Muscle layer of colon (tissue), 2 donors: ENCODE measurements around the gene SETD1B.
A peak's percentile ranks its signal among the peaks of the same experiment; 100 is the strongest.
"Not testable (repeated sequence)": the region's sequence is repeated elsewhere in the genome, so short reads cannot be mapped to it uniquely, and the experiment has no call there.

ENCODE experiments used
- H3K27ac ChIP-seq: one replicate; pipeline ENCODE4 v1.7.0; 2013; ENCODE audit warnings: low read depth, mild to moderate bottlenecking, low read length, moderate library complexity
- H3K27me3 ChIP-seq, 2 donors: one replicate each; pipeline ENCODE4 v1.7.0; 2013; ENCODE audit warnings: low read length in 2 of 2, mild to moderate bottlenecking in 2 of 2; ENCODE audit not compliant: insufficient read depth in 2 of 2, control insufficient read depth in 1 of 2
- H3K36me3 ChIP-seq: one replicate; pipeline ENCODE4 v1.7.0; 2013; ENCODE audit warnings: mild to moderate bottlenecking, low read length; ENCODE audit not compliant: insufficient read depth
- H3K4me1 ChIP-seq: one replicate; pipeline ENCODE4 v1.7.0; 2013; ENCODE audit warnings: mild to moderate bottlenecking, low read length; ENCODE audit not compliant: insufficient read depth
- H3K4me3 ChIP-seq, 2 donors: one replicate each; pipeline ENCODE4 v1.7.0; 2013; ENCODE audit warnings: low read length in 2 of 2, low read depth in 1 of 2, mild to moderate bottlenecking in 1 of 2, moderate library complexity in 1 of 2
- H3K9ac ChIP-seq: one replicate; pipeline ENCODE4 v1.7.0; 2013; ENCODE audit warnings: low read length
- H3K9me3 ChIP-seq: one replicate; pipeline ENCODE4 v1.7.0; 2013; ENCODE audit warnings: mild to moderate bottlenecking, low read length
- donor health status: abdominal sarcoma.
- donor health status: Adenocarcinoma of cecum.

The SETD1B gene

DNA sequence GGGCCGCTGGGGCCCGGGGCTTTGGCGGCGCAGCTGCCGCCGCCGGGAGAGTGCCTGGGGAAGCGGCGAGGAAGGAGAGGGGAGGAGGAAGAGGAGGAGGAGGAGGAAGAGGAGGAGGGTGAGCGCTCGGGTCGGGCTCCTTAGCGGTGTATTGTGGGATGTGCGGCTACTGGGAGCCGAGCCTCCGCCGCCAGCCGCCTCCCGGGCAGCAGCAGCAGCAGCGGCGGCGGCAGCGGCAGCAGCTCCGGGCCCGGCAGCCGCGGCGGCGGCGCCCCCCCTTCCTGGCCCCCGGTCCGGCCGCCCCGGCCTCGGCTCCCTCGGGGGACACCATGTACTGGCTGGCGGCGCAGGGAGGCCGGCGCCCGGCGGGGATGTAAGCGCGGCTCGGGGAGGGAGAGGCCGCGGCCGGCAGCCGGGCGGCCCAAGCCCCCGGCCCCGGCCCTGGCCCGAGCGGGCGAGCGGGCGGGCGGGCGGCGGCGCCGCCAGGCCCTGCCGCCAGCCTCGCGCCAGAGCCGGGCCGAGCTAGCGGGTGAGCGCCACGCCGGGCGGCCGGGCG, at the start of gene SETD1B:
SETD1B (plus strand) TSS at position 149 of the 556 bp plus-strand sequence. CDS start 729 bp downstream, outside the sequence.
- H3K36me3 ChIP-seq, result peaks cover 6% of the 10 kb centered on the region
- H3K9ac ChIP-seq, result peak within 1 kb of the TSS; percentile 86
- H3K4me3 ChIP-seq, result peak within 1 kb of the TSS; percentile 75 to 87
- no peaks in the 10 kb centered on the region for H3K9me3 ChIP-seq
- no peaks in the 10 kb centered on the region for H3K27me3 ChIP-seq
- H3K27ac ChIP-seq, result peak within 1 kb of the TSS; percentile 93
- peaks cover 22% of the 10 kb centered on the region for H3K4me1 ChIP-seq

DNA sequence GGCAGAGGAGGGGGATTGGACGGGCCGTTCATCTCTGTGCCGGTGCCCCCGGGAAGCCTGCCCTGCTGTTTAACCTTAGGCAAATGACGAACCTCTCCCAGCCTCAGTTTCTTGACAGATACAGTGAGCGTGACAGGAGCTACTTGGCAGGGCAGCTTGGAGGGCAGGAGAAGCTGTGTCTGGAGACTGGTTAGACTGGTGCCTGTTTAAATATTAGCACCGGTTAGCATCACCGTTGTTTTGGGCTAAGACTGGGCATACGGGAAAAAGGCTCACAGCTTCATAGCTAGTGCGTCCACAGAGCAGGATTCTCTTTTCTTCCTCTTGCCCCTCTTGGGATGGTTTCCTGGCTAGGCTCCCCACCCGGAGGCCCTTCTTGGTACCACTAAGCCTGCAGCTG, 49.0 kb upstream of the SETD1B start:
- Histone ChIP-seq H3K36me3 (peaks cover 5% of the 10 kb centered on the region), H3K9me3 (no peaks in the 10 kb centered on the region), H3K27me3 (no peaks in the 10 kb centered on the region), H3K4me1 (peaks cover 12% of the 10 kb centered on the region), H3K27ac (peak overlapping the region; percentile 57), H3K9ac (no peak overlapping the region), H3K4me3 (no peak overlapping the region)

DNA sequence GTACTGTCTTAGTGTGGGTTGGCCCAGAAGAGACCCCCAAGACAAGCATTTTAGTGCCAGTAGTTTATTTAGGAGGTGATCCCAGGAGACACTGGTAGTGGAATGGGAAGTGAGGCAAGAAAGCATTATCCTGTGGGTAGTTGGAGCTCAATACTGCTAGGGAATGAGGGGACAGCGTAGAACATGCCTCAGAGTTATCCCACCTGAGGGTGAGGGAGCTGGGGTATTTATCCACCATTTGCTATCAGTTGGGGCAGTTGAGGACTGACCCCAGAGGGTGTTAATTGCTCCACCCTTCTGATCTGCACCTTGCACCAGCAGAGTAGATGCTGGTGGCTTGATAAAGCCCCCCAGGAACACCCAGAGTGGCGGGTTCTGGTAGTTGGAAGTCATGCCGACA, 48.2 kb upstream of the SETD1B start:
- Histone ChIP-seq H3K4me3 (no peak overlapping the region), H3K27ac (no peak overlapping the region), H3K4me1 (peaks cover 12% of the 10 kb centered on the region), H3K9ac (no peak overlapping the region), H3K9me3 (no peaks in the 10 kb centered on the region), H3K36me3 (peaks cover under 1% of the 10 kb centered on the region), H3K27me3 (no peaks in the 10 kb centered on the region)

DNA sequence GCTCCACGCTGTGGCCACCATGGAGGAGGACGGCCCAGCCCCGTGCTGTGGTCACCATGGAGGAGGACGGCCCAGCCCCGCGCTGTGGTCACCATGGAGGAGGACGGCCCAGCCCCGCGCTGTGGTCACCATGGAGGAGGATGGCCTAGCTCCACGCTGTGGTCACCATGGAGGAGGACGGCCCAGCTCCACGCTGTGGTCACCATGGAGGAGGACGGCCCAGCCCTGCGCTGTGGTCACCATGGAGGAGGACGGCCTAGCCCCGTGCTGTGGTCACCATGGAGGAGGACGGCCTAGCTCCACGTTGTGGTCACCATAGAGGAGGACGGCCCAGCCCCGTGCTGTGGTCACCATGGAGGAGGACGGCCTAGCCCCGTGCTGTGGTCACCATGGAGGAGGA, 45.3 kb upstream of the SETD1B start:
- H3K27me3 ChIP-seq, result not testable (repeated sequence)

DNA sequence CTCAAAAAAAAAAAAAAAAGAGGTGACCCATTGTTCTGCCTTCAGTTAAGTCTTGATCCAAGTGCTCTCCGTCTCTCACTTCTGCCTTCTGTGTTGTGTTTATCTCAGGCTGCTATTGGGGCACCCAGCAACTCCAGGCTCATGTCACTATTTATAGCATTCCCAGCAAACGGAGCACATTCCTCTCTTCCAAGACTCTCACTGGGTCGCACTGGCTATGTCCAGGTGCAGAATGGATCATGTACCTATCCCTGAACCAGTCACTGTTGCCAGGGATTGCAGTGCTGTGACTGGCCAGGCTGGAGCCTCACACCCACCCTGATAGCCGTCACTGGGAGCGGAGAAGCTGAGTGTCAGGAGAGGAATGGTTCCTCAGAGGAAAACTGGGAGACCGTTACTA, 41.5 kb upstream of the SETD1B start:
- Histone ChIP-seq H3K36me3 (no peaks in the 10 kb centered on the region), H3K4me1 (peaks cover 16% of the 10 kb centered on the region), H3K27ac (peak overlapping the region; percentile 58), H3K9me3 (no peaks in the 10 kb centered on the region), H3K9ac (no peak overlapping the region), H3K4me3 (peak overlapping the region in 1 of 2 donors; percentile 3), H3K27me3 (no peaks in the 10 kb centered on the region)

More for the DNA sequence above, 45.3 kb upstream of the SETD1B start:
- not testable (repeated sequence) for H3K27ac ChIP-seq, H3K36me3 ChIP-seq, H3K9ac ChIP-seq, H3K9me3 ChIP-seq, H3K4me3 ChIP-seq
- H3K4me1 ChIP-seq, result peaks cover 20% of the 10 kb centered on the region

DNA sequence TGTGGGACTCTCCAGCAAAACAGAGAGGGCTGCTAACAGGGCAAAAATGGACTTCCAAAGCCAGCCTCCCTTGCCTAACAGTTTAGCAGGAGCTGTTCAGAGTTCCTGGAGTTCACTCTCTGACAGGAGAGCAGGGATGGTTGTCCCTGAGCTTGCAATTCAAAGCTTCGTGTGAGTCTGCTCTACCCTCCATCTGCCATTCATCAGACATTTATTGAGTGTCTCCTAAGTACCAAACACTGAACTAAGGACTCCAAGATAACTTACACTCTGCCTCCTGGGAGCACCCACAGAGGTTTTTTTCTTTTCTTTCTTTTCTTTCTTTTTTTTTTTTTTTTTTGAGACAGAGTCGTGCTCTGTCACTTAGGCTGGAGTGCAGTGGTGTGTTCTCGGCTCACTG, 39.0 kb upstream of the SETD1B start:
- H3K4me1 ChIP-seq, result peaks cover 34% of the 10 kb centered on the region
- no peaks in the 10 kb centered on the region for H3K27me3 ChIP-seq
- no peaks in the 10 kb centered on the region for H3K36me3 ChIP-seq
- H3K4me3 ChIP-seq, result no peak overlapping the region
- H3K9me3 ChIP-seq, result no peaks in the 10 kb centered on the region
- H3K27ac ChIP-seq, result no peak overlapping the region
- H3K9ac ChIP-seq, result no peak overlapping the region

DNA sequence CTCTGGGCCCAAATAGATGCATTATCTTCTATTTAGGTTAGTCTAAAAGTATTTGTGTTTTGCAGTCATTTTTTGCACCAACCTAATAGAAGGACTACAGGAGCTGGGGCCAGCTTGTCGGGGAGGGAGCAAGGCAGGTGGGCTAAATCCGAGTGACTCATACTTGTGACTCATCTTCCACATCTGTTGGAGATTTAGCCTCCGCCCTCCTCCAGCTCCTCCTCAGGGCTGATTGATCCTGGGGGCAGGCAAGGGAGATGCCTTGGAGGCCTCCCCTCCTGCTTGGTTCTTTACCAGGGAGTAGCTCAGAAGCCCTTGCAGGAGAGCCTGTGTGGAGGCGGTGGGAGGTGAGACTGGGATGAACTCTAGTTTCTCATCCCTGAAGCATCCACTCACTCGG, 38.2 kb upstream of the SETD1B start:
- Histone ChIP-seq H3K9ac (no peak overlapping the region), H3K4me3 (no peak overlapping the region), H3K9me3 (no peaks in the 10 kb centered on the region), H3K36me3 (no peaks in the 10 kb centered on the region), H3K27me3 (no peaks in the 10 kb centered on the region), H3K4me1 (peaks cover 34% of the 10 kb centered on the region), H3K27ac (no peak overlapping the region)

DNA sequence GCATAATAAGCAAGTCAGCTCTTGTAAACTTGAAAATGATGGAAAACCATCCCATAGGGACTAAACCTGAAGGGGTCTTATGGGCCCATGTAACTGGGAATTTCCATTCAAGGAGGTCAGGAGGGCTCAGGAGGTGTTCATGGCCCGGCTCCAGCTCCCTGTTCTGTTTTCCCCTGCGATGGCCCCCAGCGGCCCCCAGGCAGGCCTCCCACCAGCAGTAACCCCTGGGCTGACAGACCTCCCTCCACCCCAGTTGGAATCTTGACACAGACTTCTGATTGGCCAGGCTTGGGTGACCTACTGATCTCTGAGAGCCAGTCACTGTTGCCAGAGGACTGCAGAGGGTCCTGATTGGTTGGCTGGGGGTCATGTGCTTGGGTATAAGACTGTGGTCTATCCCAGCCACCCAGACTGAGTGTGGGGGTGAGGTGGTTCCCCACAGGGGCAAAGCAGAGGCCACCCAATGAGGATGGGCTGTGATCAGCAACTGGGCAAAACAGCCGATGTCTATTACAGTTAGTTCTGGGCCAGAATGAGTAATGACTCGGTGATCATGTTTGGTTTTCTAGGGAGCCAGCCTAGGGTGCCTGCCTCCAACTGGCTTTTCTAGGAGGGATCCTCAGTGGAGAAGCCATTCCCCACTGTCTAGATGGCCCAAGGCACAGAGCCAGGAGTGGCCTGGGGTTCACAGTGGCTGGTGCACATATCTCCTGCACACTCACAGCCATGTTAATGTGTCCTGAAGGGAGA, 37.3 kb upstream of the SETD1B start:
- Histone ChIP-seq H3K27ac (peak overlapping the region; percentile 35), H3K9ac (no peak overlapping the region), H3K4me1 (peaks cover 34% of the 10 kb centered on the region), H3K4me3 (no peak overlapping the region), H3K27me3 (no peaks in the 10 kb centered on the region), H3K9me3 (no peaks in the 10 kb centered on the region), H3K36me3 (no peaks in the 10 kb centered on the region)

DNA sequence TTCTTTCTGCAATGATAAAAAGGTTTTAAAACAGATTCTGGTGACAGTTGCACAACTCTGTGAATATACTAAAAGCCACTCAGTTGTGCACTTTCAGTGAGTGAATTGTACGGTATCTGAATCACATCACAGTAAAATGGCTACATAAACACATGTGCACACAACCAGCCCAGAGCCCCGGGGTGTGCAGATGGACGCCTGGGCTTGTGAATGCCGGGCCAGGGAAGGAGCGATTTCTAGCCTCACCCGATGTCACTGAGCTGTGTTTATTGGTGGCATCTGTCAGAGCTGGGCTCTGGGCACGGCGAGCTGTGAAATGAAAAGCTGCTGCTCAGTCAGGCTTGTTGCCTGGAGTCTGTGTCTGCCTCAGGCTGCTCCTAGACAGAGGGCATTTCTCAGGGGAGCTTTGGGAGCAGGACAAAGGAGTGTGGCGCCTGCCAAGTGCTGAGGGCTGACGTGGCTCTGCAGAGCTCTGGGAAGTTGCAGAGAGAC, 36.2 kb upstream of the SETD1B start:
- Histone ChIP-seq H3K4me1 (peaks cover 28% of the 10 kb centered on the region), H3K27me3 (no peaks in the 10 kb centered on the region), H3K9ac (peak overlapping the region; percentile 33), H3K36me3 (no peaks in the 10 kb centered on the region), H3K9me3 (no peaks in the 10 kb centered on the region), H3K27ac (peak overlapping the region; percentile 85), H3K4me3 (peak overlapping the region in 1 of 2 donors; percentile 25)

DNA sequence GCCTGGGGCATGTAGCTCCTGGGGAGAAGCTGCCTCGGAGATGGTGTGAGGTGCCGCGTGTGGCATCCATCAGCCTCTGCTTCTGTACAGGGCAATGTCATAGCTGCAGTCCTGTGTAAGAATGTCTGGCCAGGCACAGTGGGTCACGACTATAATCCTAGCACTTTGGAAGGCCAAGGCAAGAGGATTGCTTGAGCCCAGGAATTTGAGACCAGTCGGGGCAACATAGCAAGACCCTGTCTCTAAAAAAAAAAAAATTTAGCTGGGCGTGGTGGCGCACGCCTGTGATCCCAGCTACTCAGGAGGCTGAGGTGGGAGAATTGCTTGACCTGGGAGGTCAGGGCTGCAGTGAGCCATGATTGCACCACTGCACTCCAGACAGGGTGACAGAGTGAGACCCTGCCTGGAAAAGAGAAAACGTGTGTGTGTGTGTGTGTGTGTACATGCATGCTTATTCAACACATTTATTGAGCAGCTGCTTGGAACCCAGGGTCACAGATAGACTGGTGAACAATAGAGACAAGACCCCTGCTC, 34.4 kb upstream of the SETD1B start:
- Histone ChIP-seq H3K27ac (no peak overlapping the region), H3K4me1 (peaks cover 36% of the 10 kb centered on the region), H3K27me3 (no peaks in the 10 kb centered on the region), H3K9ac (no peak overlapping the region), H3K9me3 (no peaks in the 10 kb centered on the region), H3K36me3 (no peaks in the 10 kb centered on the region), H3K4me3 (no peak overlapping the region)

DNA sequence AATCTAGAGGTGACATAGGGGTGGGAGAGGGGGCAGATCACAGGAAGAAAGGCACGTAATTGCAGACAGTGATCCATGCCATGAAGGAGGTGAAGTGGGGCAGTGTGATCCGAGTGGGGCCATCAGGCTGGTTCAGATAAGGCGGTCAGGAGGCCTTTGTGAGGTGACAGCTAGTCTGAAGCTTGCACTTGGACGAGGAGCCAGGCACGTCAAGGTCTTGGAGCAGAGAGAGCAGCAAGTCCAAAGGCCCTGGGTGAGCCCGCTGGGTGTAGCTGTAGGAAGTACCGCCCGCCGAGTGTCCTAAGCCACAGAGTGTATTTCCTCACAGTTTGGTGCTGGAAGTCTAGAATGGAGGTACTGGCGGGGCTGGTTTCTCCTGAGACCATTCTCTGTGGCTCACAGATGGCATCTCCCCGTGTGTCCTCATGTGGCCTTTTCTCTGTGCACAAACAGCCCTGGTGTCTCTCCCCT, 33.9 kb upstream of the SETD1B start:
- no peak overlapping the region for H3K4me3 ChIP-seq
- no peaks in the 10 kb centered on the region for H3K9me3 ChIP-seq
- H3K27ac ChIP-seq, result no peak overlapping the region
- H3K27me3 ChIP-seq, result no peaks in the 10 kb centered on the region
- H3K4me1 ChIP-seq, result peaks cover 36% of the 10 kb centered on the region
- no peaks in the 10 kb centered on the region for H3K36me3 ChIP-seq
- H3K9ac ChIP-seq, result no peak overlapping the region
